ENCODE data around the gene VWF. TPM values are rescaled to one million over a fixed set of nuclear protein-coding genes. Genes with fewer than 3 reads are reported as not detected.
"Not testable (repeated sequence)": the region's sequence is repeated elsewhere in the genome, so short reads cannot be mapped to it uniquely, and the experiment has no call there.

Gene VWF
- 10 to 100 TPM in 2 of 3 donors, 1 to 10 TPM in 1; 7.3 to 12.4 (median 12.1) TPM for polyA plus RNA-seq (ENCODE audit: insufficient read length in 3 of 3)
- long read RNA-seq, donor 1: 0 reads
- long read RNA-seq, donor 2: 0 reads
- long read RNA-seq, donor 3: 0 reads
- long read RNA-seq, donor 4: 0 reads
- long read RNA-seq, donor 5: 0 reads
- long read RNA-seq, donor 6: 0 reads
- long read RNA-seq, donor 7: 0 reads
- long read RNA-seq, donor 8: 0 reads
- long read RNA-seq, donor 9: 0 reads
- long read RNA-seq, donor 10: 0 reads
- long read RNA-seq, donor 11: 0 reads
- long read RNA-seq, donor 12: 0 reads
- long read RNA-seq, donor 13: 0 reads
- long read RNA-seq, donor 14, partial matches to known transcripts: 500 of 500 reads
- long read RNA-seq, donor 14, other reads (novel, unspliced or antisense): 0 of 500 reads
- long read RNA-seq, donor 15: 0 reads
- long read RNA-seq, donor 16, partial matches to known transcripts: 0 of 1 reads
- long read RNA-seq, donor 16, other reads (novel, unspliced or antisense): 0 of 1 reads

GRCh38 chr12:6124411-6125309 is at the start of gene VWF:
VWF (minus strand) TSS chr12:6124670; CDS start chr12:6123196, 1,474 bp downstream.
- DNase-seq (ENCODE audit: extremely low read depth in 1 of 11, low read depth in 9 of 11, low spot score in 4 of 11): no peak

GRCh38 chr12:6172862-6173261 is 48.4 kb upstream of the VWF start:
- DNase-seq (ENCODE audit: extremely low read depth in 1 of 11, low read depth in 9 of 11, low spot score in 4 of 11): no peak

DNA sequence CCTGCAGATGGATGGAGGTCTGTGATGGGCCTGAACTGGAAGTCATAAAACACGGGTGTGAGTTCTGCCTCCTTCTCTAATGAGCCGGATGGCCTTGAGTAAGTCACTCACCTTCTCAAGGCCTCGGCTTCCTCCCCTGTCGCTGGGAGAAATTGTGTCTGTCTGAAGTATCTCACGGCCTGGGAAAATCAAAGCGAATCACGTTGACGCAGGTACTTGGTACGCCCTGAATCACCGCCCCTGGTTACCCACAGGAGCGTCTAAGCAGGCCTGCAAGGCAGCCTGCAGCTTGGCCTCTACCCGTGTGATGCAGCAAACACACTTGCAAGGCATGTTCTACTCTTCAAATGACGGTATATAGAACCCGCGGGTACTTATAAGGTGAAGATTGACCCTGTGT is 47.6 kb upstream of the VWF start:
- no peak for DNase-seq (ENCODE audit: extremely low read depth in 1 of 11, low read depth in 9 of 11, low spot score in 4 of 11)

DNA sequence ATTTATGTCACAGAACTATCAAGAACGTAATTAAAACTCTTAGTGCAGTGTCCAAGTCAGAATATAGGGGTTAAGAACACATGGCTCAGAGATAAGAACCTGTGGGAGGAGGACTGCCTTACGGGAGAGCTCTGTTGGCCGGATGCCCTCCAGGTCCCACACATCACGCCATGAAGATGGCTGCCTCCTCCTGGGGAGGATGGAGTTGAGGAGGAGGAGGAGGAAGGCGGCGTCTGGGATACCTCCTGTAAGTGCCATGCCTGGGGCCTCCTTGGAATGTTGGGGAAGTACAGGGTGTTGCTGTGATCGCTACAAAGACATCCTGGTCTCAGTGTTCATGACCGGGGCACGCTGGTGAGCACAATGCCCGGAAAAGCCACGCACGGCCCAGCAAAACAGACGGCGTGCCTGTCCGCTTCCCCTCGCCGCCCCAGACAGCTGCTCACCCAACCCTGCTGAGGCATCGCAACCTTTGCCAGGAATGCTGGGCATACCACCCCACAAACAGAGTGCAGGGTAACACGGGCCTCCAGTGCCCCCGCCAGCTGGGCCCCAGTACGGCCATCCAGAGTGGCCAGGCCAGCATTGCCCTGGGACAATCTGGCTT is 47.0 kb upstream of the VWF start:
- DNase-seq (ENCODE audit: extremely low read depth in 1 of 11, low read depth in 9 of 11, low spot score in 4 of 11): no peak

- no peak for DNase-seq (ENCODE audit: extremely low read depth in 1 of 11, low read depth in 9 of 11, low spot score in 4 of 11)
Observed at GRCh38 chr12:6167327-6168280, 43.1 kb upstream of the VWF start.

DNA sequence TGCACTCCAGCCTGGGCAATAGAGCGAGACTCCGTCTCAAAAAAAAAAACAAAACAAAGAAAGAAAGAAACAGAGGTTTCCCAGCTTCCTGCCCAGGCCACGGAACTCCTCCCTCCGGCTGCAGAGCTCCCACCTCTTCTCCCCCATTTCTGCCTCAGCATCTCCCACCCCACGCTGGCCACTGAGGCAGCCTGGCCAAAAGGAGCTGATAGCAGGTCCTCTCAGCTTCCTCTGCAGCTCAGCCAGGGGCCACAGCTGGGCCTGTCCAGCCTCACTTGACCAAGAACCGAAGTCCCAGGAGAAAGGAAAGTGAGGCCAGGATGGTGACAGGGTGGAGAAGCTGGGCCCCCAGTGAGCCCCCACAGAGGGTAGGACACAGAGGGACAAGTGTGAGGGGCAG is 42.3 kb upstream of the VWF start:
- no peak for DNase-seq (ENCODE audit: extremely low read depth in 1 of 11, low read depth in 9 of 11, low spot score in 4 of 11)

- DNase-seq (ENCODE audit: extremely low read depth in 1 of 11, low read depth in 9 of 11, low spot score in 4 of 11): no peak
Observed at GRCh38 chr12:6165395-6165794, 40.9 kb upstream of the VWF start.

- no peak for DNase-seq (ENCODE audit: extremely low read depth in 1 of 11, low read depth in 9 of 11, low spot score in 4 of 11)
Observed at GRCh38 chr12:6163416-6164060, 39.1 kb upstream of the VWF start.

DNA sequence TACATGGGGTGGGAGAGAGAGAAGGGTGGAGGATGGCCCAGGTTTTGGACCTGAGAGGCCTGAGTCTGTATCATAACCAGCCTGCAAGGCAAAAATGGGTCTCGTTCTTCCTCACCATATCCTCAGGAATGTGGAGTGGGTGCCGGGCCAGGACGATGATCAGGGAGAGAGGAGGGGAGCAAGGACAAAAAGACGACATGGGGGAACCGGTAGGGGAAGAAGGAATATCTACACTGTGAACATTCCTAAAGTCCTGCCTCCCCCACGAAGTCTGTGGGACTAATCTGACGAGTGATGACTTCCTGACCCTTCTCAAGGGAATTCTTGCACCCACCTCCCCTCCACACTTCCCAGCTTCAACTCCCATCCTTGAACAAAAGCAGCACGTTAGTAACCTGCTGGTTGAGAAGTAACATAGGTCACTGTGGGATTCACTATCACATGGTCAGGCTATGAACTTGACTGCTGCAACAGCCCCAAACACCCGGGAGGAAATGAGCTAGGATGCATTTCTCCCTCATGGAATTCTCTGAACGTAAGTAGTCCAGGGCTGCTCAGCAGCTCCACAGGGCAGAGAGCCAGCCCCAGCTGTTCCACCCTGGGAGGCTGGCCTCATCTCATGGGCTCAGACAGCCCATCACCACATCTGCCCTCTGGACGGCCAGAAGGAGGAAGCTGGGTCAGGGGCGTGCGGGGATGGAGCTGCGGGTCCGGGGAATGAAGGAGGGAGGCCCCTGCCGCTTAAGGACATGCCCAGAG is 36.8 kb upstream of the VWF start:
- no peak for DNase-seq (ENCODE audit: extremely low read depth in 1 of 11, low read depth in 9 of 11, low spot score in 4 of 11)

GRCh38 chr12:6160049-6160649 is 35.7 kb upstream of the VWF start:
- DNase-seq (ENCODE audit: extremely low read depth in 1 of 11, low read depth in 9 of 11, low spot score in 4 of 11): not testable (repeated sequence)

GRCh38 chr12:6159166-6160011 is 34.9 kb upstream of the VWF start:
- DNase-seq (ENCODE audit: extremely low read depth in 1 of 11, low read depth in 9 of 11, low spot score in 4 of 11): not testable (repeated sequence)

DNA sequence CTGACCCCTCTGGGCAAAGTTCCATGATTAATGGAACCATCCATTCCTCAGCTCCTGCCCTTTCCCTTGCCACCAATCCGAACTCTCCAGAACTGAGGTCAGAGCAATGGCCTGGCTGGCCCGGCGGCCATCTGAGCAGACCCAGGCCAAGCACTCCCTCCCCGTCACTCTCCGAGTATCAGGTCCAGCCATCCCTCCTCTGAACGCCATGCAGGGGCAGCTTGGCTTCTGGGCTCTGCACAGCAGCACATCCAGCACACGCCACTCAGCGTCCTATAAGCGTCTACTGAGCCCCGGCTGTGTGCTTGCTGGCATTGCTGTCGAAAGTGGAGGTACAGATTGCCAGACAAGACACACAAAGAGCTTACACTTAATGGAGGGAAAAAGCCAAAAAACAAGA is 34.3 kb upstream of the VWF start:
- DNase-seq (ENCODE audit: extremely low read depth in 1 of 11, low read depth in 9 of 11, low spot score in 4 of 11): no peak

DNA sequence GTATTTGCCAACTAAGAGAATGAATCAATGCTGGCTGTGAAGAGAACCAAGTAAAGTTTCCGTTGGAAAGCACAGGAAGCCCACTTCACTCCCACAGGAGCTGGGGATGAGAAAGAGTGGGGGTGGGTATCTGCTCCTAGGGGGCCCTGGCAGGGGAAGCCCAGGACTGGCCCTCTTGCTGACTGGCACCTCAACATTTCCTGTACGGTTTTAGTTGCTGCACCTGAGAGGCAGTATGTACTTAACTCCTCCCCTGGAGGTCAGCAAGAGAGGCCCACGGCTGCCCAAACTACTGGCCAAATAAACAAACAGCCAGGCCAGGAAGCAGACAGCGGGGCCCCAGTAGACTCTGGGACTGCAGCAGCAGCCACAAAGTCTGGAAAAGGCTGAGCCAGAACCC is 33.8 kb upstream of the VWF start:
- DNase-seq (ENCODE audit: extremely low read depth in 1 of 11, low read depth in 9 of 11, low spot score in 4 of 11): no peak

DNA sequence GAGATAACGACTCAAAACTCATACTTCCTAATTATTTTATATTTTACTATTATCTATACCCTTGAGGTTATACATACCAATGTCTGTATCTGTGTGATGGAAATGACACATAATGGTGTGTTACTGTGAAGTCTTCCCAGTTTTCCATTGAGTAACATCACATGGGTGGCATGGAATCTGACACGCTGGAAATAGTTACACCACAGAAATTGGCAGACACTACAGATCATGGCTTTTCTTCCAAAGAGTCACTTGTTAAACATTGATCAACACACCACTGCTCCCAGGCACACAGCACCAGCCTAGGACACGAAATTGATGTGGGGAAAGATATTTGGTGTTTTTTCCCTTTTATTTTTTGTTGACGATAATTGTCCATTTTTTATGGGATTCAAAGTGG is 33.0 kb upstream of the VWF start:
- DNase-seq (ENCODE audit: extremely low read depth in 1 of 11, low read depth in 9 of 11, low spot score in 4 of 11): no peak

- no peak for DNase-seq (ENCODE audit: extremely low read depth in 1 of 11, low read depth in 9 of 11, low spot score in 4 of 11)
Observed at GRCh38 chr12:6154730-6155459, 30.4 kb upstream of the VWF start.
